CD4-positive, alpha-beta T cell treated with Interleukin-21 for 1 hour (primary cell): ENCODE measurements around the gene ADGRV1.
"Not testable (repeated sequence)": the region's sequence is repeated elsewhere in the genome, so short reads cannot be mapped to it uniquely, and the experiment has no call there.

Experiments used
- DNase-seq: peaks from one replicate; pipeline ENCODE4 v3.0.0-alpha.2; 2020

Gene ADGRV1

GRCh38 chr5:90549729-90550275 lies 8.8 kb upstream of the ADGRV1 start:
- DNase-seq = no peak

GRCh38 chr5:90550963-90551362 lies 7.6 kb upstream of the ADGRV1 start:
- DNase-seq = no peak

DNA sequence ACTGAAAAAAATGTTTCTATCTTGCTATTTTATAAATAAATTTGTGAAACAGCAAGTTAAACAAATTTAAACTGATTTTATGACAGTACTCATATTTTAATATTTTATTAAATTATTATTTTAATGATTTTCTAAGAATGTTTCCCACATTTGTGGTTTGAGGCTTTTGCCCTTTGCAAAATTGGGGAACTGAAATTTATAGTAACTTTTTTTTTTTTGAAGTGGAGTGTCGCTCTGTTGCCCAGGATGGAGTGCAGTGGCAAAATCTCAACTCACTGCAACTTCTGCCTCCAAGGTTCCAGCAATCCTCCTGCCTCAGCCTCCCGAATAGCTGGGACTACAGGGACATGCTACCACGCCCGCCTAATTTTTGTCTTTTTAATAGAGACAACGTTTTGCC lies 7.2 kb upstream of the ADGRV1 start:
- no peak for DNase-seq

- DNase-seq = no peak
Measured at GRCh38 chr5:90553711-90554110, 4.9 kb upstream of the ADGRV1 start.

DNA sequence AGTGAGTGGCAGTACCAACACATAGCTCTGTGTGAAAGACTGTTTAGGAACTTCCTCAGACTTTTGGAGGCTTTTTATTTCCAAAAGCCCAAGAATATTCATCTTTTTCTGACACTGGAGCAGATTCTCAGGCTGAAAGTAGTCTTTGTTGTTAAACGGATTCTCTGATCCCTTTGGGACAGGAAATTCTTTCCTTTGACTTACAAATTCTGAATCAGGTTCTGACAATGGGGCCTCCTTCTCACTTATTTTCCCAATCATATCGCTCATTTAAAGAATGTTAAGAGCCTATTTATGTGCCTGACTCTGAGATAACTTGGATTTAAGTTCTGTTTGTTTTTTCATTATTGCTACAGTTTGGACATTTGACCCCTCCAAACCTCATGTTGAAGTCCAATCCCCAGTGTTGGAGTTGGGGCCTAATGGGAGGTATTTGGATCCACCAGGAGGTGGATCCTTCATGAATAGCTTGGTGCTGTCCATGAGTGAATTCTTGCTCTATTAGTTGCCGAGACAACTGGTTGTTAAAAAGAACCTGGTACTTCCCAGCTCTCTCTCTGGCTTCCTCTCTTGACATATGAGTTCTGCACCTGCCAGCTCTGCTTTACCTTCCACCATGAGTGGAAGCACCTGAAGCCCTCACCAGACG lies 4.1 kb upstream of the ADGRV1 start:
- DNase-seq = no peak

- DNase-seq = no peak
Measured at GRCh38 chr5:90555666-90556065, 2.9 kb upstream of the ADGRV1 start.

GRCh38 chr5:90557391-90557790 lies 1.2 kb upstream of the ADGRV1 start:
- DNase-seq = no peak

GRCh38 chr5:90557871-90558270 lies 726 bp upstream of the ADGRV1 start:
- no peak for DNase-seq

- no peak for DNase-seq
Measured at GRCh38 chr5:90560771-90561170, 2.2 kb downstream of the ADGRV1 start.

DNA sequence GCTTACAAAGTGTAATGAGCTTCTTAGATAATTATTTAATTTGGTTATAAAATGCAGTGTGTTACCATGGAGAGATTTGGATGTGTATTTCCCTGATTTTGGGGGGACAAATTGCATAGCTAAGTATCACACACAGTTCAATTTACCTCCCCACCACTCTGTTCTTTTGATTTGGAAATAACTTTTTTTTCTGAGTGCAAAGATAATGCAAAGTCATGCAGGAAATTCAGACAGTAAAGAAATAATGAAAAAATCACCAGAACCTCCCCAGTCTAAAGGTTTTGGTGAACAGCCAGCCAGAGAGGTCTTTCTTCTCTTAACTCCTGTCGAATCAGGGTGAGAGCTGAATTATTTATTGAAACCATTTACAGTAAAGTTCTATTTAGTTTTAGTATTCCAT lies 3.2 kb downstream of the ADGRV1 start:
- DNase-seq = no peak

DNA sequence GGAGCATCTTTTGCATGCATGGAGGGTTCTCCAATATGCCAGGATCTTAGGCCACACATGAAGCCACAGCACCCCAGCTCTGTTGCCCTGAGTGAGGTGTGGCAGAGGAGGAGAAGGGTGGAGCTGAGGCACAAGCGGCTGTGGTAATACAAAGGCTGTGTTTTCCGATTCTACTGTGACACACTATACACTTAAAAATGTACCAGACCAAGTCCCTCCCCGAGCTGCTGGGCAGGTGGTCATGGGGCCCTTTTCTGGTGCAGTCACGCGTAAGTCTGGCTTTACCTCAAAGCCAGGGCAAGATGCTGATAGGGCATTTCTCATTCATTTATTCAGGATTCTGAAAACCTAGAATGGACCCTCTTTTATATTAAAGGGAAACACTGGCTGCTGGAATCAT lies 3.7 kb downstream of the ADGRV1 start:
- no peak for DNase-seq

DNA sequence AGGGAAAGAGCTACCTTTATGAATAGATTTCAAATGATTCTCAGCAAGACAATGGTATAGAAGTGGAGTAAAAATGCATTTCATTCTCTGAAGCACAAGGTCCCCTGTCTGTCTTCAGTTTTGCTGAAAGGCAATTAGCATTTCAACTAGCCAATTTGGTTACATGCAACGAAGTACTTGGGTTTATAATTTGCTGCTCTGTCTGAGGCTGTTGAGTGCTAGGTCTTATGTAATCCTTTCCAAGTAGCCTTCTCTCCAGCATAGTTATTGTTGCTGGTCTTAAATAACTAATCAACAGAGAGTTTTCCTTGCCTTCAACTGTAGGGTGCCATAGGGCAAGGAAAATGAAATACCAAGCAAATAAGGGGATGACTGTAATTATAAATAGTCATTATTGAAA lies 4.5 kb downstream of the ADGRV1 start:
- no peak for DNase-seq

- DNase-seq = no peak
Measured at GRCh38 chr5:90565491-90565890, 6.9 kb downstream of the ADGRV1 start.

DNA sequence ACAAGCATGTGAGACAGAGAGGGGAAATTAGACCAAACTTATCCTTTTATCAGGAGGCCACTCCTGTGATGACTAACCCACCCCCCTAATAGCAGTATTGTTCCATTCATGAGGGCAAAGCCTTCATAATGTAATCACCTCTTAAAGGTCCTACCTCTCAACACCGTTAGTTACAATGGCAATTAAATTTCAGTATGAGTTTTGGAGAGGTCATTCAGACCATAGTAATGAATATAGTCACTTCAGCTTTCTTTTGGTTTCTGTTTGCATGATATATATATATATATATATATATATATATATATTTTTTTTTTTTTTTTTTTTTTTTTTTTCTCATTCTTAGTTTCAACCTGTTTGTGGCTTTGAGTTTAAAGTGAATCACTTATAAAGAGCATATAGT lies 10.5 kb downstream of the ADGRV1 start:
- no peak for DNase-seq

DNA sequence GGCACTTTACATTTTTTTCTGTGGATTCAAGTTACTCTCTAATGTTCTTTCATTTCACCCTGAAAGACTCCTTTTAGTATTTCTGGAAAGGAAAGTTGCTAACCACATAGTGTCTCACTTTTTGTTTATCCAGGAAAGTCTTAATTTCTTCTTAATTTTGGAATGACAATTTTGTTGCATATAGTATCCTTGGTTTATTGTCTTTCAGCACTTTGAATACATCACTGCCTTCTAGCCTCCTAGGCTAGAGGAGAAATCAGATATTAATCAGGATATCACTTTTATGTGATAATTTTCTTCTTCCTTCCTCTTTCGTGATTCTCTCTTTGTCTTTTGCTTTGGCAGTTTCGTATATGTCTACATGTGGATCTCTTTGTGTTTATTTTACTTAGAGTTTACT lies 11.4 kb downstream of the ADGRV1 start:
- no peak for DNase-seq

- DNase-seq = no peak
Measured at GRCh38 chr5:90571147-90571773, 12.7 kb downstream of the ADGRV1 start.

- DNase-seq = no peak
Measured at GRCh38 chr5:90575712-90576111, 17.1 kb downstream of the ADGRV1 start.

GRCh38 chr5:90576566-90576965 lies 18.0 kb downstream of the ADGRV1 start:
- not testable (repeated sequence) for DNase-seq

- DNase-seq = not testable (repeated sequence)
Measured at GRCh38 chr5:90579905-90580304, 21.3 kb downstream of the ADGRV1 start.

DNA sequence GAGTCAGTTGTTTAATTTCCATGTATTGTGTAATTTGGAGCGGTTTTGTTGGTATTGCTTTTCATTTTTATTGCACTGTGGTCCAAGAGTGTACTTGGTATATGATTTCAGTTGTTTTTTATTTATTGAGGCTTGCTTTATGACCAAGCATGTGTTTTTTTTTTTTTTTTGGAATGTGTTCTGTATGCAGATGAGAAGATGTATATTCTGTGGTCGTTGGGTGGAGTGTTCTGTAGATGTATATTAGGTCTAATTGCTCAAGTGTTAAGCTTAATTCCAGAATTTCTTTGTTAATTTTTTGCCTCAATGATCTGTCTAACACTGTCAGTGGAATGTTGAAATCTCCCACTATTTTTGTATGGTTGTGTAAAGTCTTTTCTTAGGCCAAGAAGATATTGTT lies 23.4 kb downstream of the ADGRV1 start:
- DNase-seq = no peak

- DNase-seq = no peak
Measured at GRCh38 chr5:90585337-90585986, 26.9 kb downstream of the ADGRV1 start.

DNA sequence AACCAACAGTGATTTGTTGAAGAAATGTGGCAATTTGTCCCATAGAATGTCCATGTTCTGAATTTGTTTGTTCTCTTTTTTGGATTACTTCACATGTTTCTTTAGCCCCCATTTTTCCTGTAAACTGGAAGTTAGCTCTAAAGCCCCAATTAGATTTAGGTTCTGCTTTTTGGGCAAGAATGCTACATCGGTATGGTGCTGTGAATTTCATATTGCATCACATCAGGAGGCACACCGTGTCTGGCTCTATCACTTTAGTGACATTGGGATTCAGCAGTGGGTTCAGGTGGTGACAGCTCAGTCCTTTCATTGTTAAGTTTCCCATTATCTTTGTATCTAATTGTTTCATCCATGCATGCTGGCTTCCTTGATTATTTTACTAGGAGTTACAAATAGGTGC lies 27.9 kb downstream of the ADGRV1 start:
- DNase-seq = no peak

GRCh38 chr5:90590170-90590569 lies 31.6 kb downstream of the ADGRV1 start:
- no peak for DNase-seq

DNA sequence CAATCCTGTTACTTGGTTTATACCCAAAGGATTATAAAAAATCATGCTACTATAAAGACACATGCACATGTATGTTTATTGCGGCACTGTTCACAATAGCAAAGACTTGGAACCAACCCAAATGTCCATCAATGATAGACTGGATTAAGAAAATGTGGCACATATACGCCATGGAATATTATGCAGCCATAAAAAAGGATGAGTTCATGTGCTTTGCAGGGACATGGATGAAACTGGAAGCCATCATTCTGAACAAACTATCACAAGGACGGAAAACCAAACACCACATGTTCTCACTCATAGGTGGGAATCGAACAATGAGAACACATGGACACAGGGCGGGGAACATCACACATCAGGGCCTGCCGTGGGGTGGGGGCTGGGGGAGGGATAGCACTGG lies 34.5 kb downstream of the ADGRV1 start:
- not testable (repeated sequence) for DNase-seq
